ENCODE data around the gene UBN2. TPM values are rescaled to one million over a fixed set of nuclear protein-coding genes. Genes with fewer than 3 reads are reported as not detected.
A peak's percentile ranks its signal among the peaks of the same experiment; 100 is the strongest.

UBN2 gene
- total and polyA plus RNA-seq, 2 of the 13 experiments (the other 11 are each of a cell fraction or from before 2014, with no cell fraction given), result 5.6 to 5.7 TPM

DNA sequence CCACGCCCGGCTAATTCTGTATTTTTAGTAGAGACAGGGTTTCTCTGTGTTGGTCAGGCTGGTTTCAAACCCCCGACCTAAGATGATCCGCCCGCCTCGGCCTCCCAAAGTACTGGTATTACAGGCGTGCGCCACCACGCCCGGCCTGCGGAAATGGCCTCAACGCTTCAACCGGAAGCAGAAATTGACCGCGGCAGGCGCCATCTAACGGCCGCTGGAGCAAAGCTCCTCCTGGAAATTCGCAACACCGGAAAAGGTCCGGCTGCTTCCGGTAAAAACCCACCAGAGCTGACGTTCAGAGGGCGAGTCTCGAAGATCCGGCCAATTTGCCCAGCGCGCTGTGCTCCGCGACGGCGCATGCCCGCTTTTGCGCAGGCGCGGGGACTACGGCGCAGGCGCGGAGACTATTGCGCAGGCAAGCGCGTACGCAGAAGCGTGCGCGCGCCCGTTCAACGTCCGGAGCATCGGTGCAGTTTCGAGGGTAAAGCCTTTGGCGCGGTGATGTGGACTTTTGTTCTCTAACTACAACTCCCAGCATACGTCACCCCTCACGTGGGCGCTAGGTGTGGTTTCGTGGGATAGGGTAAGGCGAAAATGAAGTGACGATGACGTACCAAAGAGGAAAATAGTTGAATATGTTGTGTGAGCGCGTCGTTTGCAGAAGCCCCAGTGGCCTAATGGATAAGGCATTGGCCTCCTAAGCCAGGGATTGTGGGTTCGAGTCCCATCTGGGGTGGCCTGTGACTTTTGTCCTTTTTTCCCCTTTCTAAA lies 109.2 kb downstream of the UBN2 start (continued):
- TF ChIP-seq POLR2G (IDR thresholded peaks at IDR 0.05; ENCODE audit: low read depth, low read length) (peak; percentile 50; the same call in 1 of the 2 replicates), TMF1 (CRISPR knock-in tag; IDR thresholded peaks at IDR 0.05; ENCODE audit: low read depth) (no peak; the same call in 1 of the 2 replicates), SIN3A (IDR thresholded peaks at IDR 0.05; ENCODE audit: borderline replicate concordance, low read depth, low read length) (no peak; the same call in 1 of the 2 replicates), ZNF101 (CRISPR knock-in tag; IDR thresholded peaks at IDR 0.05; ENCODE audit: borderline replicate concordance, low read depth) (peak; percentile 59; the same call in 1 of the 2 replicates), MED1 (CRISPR knock-in tag; IDR thresholded peaks at IDR 0.05) (peak; percentile 66), ZBTB2 (CRISPR knock-in tag; IDR thresholded peaks at IDR 0.05; ENCODE audit: low read depth) (peak; percentile 89), MYNN (CRISPR knock-in tag; IDR thresholded peaks at IDR 0.05; ENCODE audit: low read depth) (no peak; the same call in 1 of the 2 replicates), SAP130 (CRISPR knock-in tag; IDR thresholded peaks at IDR 0.05; ENCODE audit: low read depth) (peak; percentile 83), NR3C1 (CRISPR knock-in tag; IDR thresholded peaks at IDR 0.05) (no peak), CBFB (CRISPR knock-in tag; IDR thresholded peaks at IDR 0.05) (peak; percentile 79), ZSCAN20 (CRISPR knock-in tag; IDR thresholded peaks at IDR 0.05; ENCODE audit: borderline replicate concordance) (no peak), HDAC1 (CRISPR knock-in tag; IDR thresholded peaks at IDR 0.05) (peak; percentile 75), NFYB (CRISPR knock-in tag; IDR thresholded peaks at IDR 0.05) (no peak; the same call in 1 of the 2 replicates), DMAP1 (CRISPR knock-in tag; IDR thresholded peaks at IDR 0.05) (peak; percentile 70), ZC3H13 (CRISPR knock-in tag; IDR thresholded peaks at IDR 0.05) (peak; percentile 63; the same call in 1 of the 2 replicates), ZNF552 (CRISPR knock-in tag; IDR thresholded peaks at IDR 0.05; ENCODE audit: borderline replicate concordance) (peak; percentile 44; the same call in 1 of the 2 replicates), FLYWCH1 (CRISPR knock-in tag; IDR thresholded peaks at IDR 0.05) (no peak), ZNF724P (CRISPR knock-in tag; IDR thresholded peaks at IDR 0.05; ENCODE audit: borderline replicate concordance) (peak; percentile 92; the same call in 1 of the 2 replicates), BATF2 (CRISPR knock-in tag; IDR thresholded peaks at IDR 0.05) (peak; percentile 83; the same call in 1 of the 2 replicates), JUNB (CRISPR knock-in tag; IDR thresholded peaks at IDR 0.05; ENCODE audit: borderline replicate concordance) (0 out of 2 replicates have a peak, but pooled peaks have one; percentile 29), GTF2F1 (IDR thresholded peaks at IDR 0.05; ENCODE audit: low read length) (no peak), ZNF331 (CRISPR knock-in tag; IDR thresholded peaks at IDR 0.05) (peak; percentile 80), ZXDC (CRISPR knock-in tag; IDR thresholded peaks at IDR 0.05) (no peak)
- TF ChIP-seq, protein P1, sequence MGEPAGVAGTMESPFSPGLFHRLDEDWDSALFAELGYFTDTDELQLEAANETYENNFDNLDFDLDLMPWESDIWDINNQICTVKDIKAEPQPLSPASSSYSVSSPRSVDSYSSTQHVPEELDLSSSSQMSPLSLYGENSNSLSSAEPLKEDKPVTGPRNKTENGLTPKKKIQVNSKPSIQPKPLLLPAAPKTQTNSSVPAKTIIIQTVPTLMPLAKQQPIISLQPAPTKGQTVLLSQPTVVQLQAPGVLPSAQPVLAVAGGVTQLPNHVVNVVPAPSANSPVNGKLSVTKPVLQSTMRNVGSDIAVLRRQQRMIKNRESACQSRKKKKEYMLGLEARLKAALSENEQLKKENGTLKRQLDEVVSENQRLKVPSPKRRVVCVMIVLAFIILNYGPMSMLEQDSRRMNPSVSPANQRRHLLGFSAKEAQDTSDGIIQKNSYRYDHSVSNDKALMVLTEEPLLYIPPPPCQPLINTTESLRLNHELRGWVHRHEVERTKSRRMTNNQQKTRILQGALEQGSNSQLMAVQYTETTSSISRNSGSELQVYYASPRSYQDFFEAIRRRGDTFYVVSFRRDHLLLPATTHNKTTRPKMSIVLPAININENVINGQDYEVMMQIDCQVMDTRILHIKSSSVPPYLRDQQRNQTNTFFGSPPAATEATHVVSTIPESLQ (CRISPR knock-in tag; conservative IDR thresholded peaks at IDR 0.05), result no peak
